NCI-H1436 (cell line): ENCODE measurements around the gene PTGFRN.

Experiments
- DNase-seq: peaks from one replicate; lab custom pipeline; 2025; lab: John Stamatoyannopoulos, UW

The PTGFRN gene

GRCh38 chr1:116944613-116945012, 34.9 kb downstream of the PTGFRN start:
- no peak for DNase-seq

GRCh38 chr1:116945421-116945820, 35.7 kb downstream of the PTGFRN start:
- no peak for DNase-seq

GRCh38 chr1:116945996-116946395, 36.3 kb downstream of the PTGFRN start:
- DNase-seq = no peak

- no peak for DNase-seq
Observed at GRCh38 chr1:116947092-116947860, 37.6 kb downstream of the PTGFRN start.

- no peak for DNase-seq
Observed at GRCh38 chr1:116948046-116948445, 38.3 kb downstream of the PTGFRN start.

GRCh38 chr1:116948642-116949041, 38.9 kb downstream of the PTGFRN start:
- DNase-seq = no peak

GRCh38 chr1:116949213-116949985, 39.7 kb downstream of the PTGFRN start:
- DNase-seq = no peak

GRCh38 chr1:116950517-116951199, 40.9 kb downstream of the PTGFRN start:
- no peak for DNase-seq

- no peak for DNase-seq
Observed at GRCh38 chr1:116951200-116951935, 41.7 kb downstream of the PTGFRN start.

GRCh38 chr1:116952738-116953275, 43.1 kb downstream of the PTGFRN start:
- no peak for DNase-seq

- no peak for DNase-seq
Observed at GRCh38 chr1:116954440-116954839, 44.7 kb downstream of the PTGFRN start.

- DNase-seq = peak; percentile 24
Observed at GRCh38 chr1:116956378-116956777, 46.7 kb downstream of the PTGFRN start.

- no peak for DNase-seq
Observed at GRCh38 chr1:116957646-116958045, 47.9 kb downstream of the PTGFRN start.

GRCh38 chr1:116958110-116958509, 48.4 kb downstream of the PTGFRN start:
- no peak for DNase-seq

- no peak for DNase-seq
Observed at GRCh38 chr1:116958977-116959376, 49.3 kb downstream of the PTGFRN start.

- DNase-seq = no peak
Observed at GRCh38 chr1:116961606-116962005, 51.9 kb downstream of the PTGFRN start.

- DNase-seq = no peak
Observed at GRCh38 chr1:116962987-116963639, 53.4 kb downstream of the PTGFRN start.

GRCh38 chr1:116966791-116967190, 57.1 kb downstream of the PTGFRN start:
- DNase-seq = no peak

GRCh38 chr1:116968724-116969123, 59.0 kb downstream of the PTGFRN start:
- DNase-seq = no peak

- DNase-seq = no peak
Observed at GRCh38 chr1:116971258-116971860, 61.6 kb downstream of the PTGFRN start.
